Measurements from ENCODE around the gene TMEM100. TPM values are rescaled to one million over a fixed set of nuclear protein-coding genes. Genes with fewer than 3 reads are reported as not detected.

The TMEM100 gene
- polyA plus RNA-seq, 3 donors, result not detected

DNA sequence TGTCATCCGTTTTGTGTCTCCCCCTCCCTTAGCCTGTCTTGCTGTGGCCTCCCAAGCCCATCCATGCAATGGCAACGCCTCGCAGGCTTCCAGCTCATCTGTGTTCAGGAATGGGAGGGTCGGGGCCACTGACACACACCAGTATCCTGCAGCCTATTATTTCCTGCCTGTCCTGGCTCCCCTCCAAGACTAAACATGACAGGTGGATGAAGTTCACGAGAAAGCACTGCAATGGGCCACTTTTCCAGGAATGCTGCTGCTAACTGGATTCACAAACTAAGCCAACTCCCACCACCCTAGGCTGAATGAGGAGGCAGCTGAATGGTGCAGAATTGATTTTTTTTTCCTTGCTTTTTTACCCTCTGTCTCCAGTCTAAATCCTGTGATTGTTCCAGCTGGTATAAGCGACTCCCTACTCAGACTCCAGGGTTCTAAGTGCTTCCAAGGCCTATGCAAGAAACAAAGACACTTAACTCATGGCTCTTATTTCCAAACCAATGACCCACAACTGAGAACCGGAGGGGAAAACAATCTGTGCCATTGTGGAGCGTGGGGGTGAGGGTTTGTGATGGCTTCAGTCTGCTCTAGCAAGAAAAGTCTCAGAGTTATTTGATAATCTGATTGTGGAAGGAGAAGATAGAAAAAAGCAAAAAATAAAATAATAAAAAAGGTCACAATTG, 23.3 kb downstream of the TMEM100 start:
- Histone ChIP-seq H3K79me2 (ENCODE audit: insufficient read depth, low read length) (no peaks in the 10 kb centered on the region), H3K9me3 (replicated peaks in 1 of 2; ENCODE audit: control insufficient read depth in 1 of 2, insufficient read depth in 1 of 2, low read length in 2 of 2) (peaks cover 14 to 20% of the 10 kb centered on the region in 2 donors), H3K4me3 (replicated peaks in 1 of 3; ENCODE audit: low read depth in 2 of 3, low read length in 3 of 3) (no peak overlapping the region), H2AFZ (ENCODE audit: insufficient read depth, low read depth, low read length, poor library complexity, severe bottlenecking) (no peak overlapping the region), H4K20me1 (ENCODE audit: insufficient read depth, low read length) (no peaks in the 10 kb centered on the region), H3K27me3 (ENCODE audit: control insufficient read depth in 2 of 2, insufficient read depth in 2 of 2, low read length in 2 of 2) (no peaks in the 10 kb centered on the region), H3K4me2 (replicated peaks; ENCODE audit: extremely low read depth, low read length, poor library complexity, severe bottlenecking) (no peak overlapping the region), H3K9ac (ENCODE audit: insufficient read depth, low read length, poor library complexity, severe bottlenecking) (no peak overlapping the region), H3K4me1 (ENCODE audit: control insufficient read depth in 1 of 2, insufficient read depth in 2 of 2, low read length in 2 of 2) (peaks cover 4 to 6% of the 10 kb centered on the region in 2 donors), H3K36me3 (replicated peaks in 1 of 2; ENCODE audit: control insufficient read depth in 1 of 2, insufficient read depth in 2 of 2, low read length in 2 of 2) (no peaks in the 10 kb centered on the region), H3K27ac (ENCODE audit: low read depth in 1 of 2, low read length in 2 of 2) (no peak overlapping the region)
- DNase-seq, result no peak
- H3K27me3 Mint-ChIP-seq (ENCODE audit: low read depth in 3 of 3), result peaks cover 0 to 3% (median 0%) of the 10 kb centered on the region in 3 donors
- H3K4me3 Mint-ChIP-seq, result no peak overlapping the region
- peaks cover 0 to 7% of the 10 kb centered on the region in 2 donors for H3K36me3 Mint-ChIP-seq
- TF ChIP-seq, protein P1, sequence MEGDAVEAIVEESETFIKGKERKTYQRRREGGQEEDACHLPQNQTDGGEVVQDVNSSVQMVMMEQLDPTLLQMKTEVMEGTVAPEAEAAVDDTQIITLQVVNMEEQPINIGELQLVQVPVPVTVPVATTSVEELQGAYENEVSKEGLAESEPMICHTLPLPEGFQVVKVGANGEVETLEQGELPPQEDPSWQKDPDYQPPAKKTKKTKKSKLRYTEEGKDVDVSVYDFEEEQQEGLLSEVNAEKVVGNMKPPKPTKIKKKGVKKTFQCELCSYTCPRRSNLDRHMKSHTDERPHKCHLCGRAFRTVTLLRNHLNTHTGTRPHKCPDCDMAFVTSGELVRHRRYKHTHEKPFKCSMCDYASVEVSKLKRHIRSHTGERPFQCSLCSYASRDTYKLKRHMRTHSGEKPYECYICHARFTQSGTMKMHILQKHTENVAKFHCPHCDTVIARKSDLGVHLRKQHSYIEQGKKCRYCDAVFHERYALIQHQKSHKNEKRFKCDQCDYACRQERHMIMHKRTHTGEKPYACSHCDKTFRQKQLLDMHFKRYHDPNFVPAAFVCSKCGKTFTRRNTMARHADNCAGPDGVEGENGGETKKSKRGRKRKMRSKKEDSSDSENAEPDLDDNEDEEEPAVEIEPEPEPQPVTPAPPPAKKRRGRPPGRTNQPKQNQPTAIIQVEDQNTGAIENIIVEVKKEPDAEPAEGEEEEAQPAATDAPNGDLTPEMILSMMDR (IDR thresholded peaks at IDR 0.05), result no peak
- peaks cover 8 to 23% (median 20%) of the 10 kb centered on the region in 7 donors for H3K9me3 Mint-ChIP-seq
- intact Hi-C loops (cut with micrococcal nuclease), result no loop called here
- WGBS (ENCODE audit: insufficient coverage), result 95% methylated on average over 4 of the region's 8 CpGs
- peaks cover 7% of the 10 kb centered on the region for H3K4me1 Mint-ChIP-seq
- no peak overlapping the region for H3K27ac Mint-ChIP-seq

DNA sequence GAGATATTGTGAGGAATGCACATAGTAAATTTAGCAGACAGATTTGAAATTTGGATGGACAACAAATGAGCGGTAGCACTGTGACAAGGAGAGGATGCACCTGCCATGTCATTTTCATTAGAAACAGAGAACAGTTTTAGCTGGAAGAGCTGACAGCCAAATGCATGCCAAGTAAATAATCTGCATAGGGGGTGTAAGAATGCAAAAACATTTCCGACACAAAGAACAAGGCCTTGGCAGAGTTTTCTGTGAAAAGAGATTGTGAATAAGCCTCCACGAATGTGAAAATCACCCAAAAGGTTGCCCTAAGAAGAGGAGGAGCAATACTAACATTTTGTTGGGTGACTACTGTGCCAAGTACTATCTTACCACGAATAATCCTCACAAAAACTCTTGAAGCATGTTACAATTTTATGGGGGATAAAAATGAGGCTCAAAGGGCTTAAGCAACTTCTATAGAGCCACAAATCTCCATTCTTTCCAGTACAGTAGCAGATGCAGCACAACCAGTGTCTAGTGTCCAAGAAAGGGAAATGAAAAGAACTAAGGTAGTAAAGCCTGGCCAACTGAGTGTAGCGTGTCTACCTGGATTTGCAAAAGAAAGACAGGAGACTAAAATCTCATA, 28.3 kb downstream of the TMEM100 start:
- Mint-ChIP-seq H3K9me3 (peaks cover 0 to 8% (median 4%) of the 10 kb centered on the region in 7 donors), H3K27me3 (ENCODE audit: low read depth in 3 of 3) (peaks cover 0 to 4% (median 0%) of the 10 kb centered on the region in 3 donors), H3K27ac (no peak overlapping the region), H3K4me1 (peaks cover 20% of the 10 kb centered on the region), H3K36me3 (no peaks in the 10 kb centered on the region), H3K4me3 (no peak overlapping the region)
- no peak for DNase-seq
- H3K36me3 ChIP-seq (replicated peaks in 1 of 2; ENCODE audit: control insufficient read depth in 1 of 2, insufficient read depth in 2 of 2, low read length in 2 of 2), result no peaks in the 10 kb centered on the region
- no peaks in the 10 kb centered on the region for H3K79me2 ChIP-seq (ENCODE audit: insufficient read depth, low read length)
- no peaks in the 10 kb centered on the region for H3K27me3 ChIP-seq (ENCODE audit: control insufficient read depth in 2 of 2, insufficient read depth in 2 of 2, low read length in 2 of 2)
- H2AFZ ChIP-seq (ENCODE audit: insufficient read depth, low read depth, low read length, poor library complexity, severe bottlenecking), result no peak overlapping the region
- 90% methylated on average over 4 of the region's 5 CpGs for WGBS (ENCODE audit: insufficient coverage)
- peak overlapping the region in 1 of 2 donors; percentile 80 for H3K27ac ChIP-seq (ENCODE audit: low read depth in 1 of 2, low read length in 2 of 2)
- H3K9me3 ChIP-seq (replicated peaks in 1 of 2; ENCODE audit: control insufficient read depth in 1 of 2, insufficient read depth in 1 of 2, low read length in 2 of 2), result peaks cover 4 to 7% of the 10 kb centered on the region in 2 donors
- H3K4me3 ChIP-seq (replicated peaks in 1 of 3; ENCODE audit: low read depth in 2 of 3, low read length in 3 of 3), result no peak overlapping the region
- H3K9ac ChIP-seq (ENCODE audit: insufficient read depth, low read length, poor library complexity, severe bottlenecking), result no peak overlapping the region
- H3K4me1 ChIP-seq (ENCODE audit: control insufficient read depth in 1 of 2, insufficient read depth in 2 of 2, low read length in 2 of 2), result peaks cover 44 to 45% of the 10 kb centered on the region in 2 donors
- TF ChIP-seq, protein P1 (IDR thresholded peaks at IDR 0.05), result no peak
- H4K20me1 ChIP-seq (ENCODE audit: insufficient read depth, low read length), result no peaks in the 10 kb centered on the region
- intact Hi-C loops (cut with micrococcal nuclease), result no loop called here
- H3K4me2 ChIP-seq (replicated peaks; ENCODE audit: extremely low read depth, low read length, poor library complexity, severe bottlenecking), result no peak overlapping the region

Data from CD14-positive monocyte (primary cell).